ENCODE data around the gene SYNDIG1.

SYNDIG1 gene

DNA sequence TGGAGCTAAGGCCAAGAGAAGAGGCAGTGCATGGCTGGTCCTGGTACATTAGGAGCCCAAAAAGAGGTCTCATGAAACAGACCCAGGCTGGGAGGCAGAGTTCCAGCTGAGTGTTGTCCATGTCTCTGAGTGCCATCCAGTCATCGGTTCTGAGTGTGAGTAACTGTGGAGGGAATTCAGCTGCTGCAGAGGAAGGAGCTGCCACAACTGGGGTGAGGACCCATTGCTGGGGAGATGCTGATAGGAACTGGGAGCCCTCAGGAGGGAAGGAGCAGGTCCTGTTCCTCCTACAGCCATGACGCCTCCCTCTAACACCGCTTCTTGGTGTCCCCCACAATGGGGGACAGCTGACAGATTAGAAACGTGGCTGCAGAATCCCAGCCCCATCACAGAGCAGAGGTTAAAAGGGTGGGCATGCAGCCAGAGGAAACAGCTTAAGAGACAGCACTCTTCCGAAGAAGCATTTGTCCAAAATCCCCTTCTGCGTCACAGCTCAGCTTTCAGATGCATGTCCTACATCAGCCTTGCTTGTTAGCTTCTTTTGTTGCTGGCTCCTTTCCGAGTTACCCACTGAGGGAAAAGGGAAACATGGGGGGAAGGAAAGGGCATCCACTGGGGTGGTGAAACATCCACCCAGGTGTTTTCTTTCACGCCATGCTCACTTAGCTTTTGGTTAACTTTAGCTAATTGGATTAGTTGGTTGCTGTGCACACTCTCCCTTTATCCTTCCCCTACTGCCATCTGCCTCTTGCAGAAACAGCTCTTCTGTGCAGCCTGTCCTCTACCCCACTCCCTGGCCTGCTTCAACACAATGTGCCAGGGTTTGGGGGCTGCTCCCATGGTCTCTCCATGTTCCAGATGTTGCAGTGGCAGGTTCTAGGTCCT lies 239.2 kb downstream of the SYNDIG1 start:
- DNase-seq (ENCODE audit: low read depth in 2 of 2), result no peak
